HG02938 (cell line): Measurements from ENCODE around the gene CASS4.

Source experiments
- ATAC-seq: cut with Tn5 transposase; IDR thresholded peaks from one replicate; pipeline ENCODE4 v1.9.1; 2021; ENCODE audit warnings: mild to moderate bottlenecking, moderate library complexity; ENCODE audit not compliant: unreplicated experiment

The CASS4 gene

DNA sequence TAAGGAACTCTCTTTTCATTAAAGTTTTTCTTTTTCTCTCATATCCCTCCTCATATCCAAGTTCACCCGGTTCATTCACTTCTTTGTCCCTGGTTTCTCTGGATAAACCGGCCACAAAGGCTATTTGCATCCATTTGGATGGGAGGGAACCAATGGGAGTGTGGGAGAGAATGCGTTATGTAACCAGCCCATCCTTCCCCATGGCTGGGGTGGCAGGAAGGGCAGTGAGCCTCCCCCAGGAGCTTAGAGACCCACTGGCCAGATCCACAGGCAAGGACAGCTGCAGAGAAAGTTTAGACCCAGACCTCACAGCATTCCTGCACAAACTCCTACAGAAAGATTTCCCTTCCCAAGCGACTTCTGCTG lies 10.7 kb downstream of the CASS4 start:
- ATAC-seq, result no peak

GRCh38 chr20:56423211-56423610 lies 11.2 kb downstream of the CASS4 start:
- no peak for ATAC-seq

DNA sequence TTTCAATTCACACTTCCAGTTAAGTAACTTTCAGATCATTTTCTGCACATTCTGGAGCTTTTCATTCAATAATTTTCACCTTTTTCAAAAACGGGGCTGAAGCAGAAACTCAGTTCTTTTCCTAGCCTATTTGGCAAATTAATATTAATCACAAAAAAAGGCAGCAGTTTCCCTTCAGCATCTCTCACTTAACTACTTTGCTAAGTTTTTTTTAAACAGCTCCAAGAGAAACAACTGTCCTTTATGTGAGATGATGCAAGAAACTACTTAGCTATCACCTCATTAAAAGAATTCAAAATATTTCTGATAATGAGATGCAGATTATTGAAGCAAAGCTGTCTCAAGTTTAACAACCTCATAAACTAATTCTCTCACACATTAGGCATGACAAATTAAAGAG lies 11.8 kb downstream of the CASS4 start:
- no peak for ATAC-seq

DNA sequence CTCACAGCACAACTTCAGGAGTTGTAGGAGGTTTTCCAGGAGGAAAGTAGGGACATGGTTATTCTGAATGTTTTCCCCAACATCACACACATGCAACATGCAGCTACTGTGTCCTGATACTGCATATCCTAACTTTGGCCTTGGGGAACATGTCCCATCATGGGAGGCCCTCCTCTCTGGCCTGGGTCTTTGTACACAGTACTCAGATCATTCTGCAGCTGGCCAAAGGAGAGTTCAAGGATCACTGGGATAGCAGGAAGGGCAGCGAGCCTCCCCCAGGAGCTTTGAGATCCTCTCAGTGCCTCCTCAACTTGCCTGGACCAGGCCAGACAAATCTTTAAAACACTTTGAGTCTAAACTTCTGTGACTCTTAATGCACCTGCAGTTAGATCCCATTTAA lies 12.9 kb downstream of the CASS4 start:
- ATAC-seq, result no peak

GRCh38 chr20:56426026-56426425 lies 14.0 kb downstream of the CASS4 start:
- ATAC-seq, result no peak

- no peak for ATAC-seq
Observed at GRCh38 chr20:56426926-56427325, 14.9 kb downstream of the CASS4 start.

DNA sequence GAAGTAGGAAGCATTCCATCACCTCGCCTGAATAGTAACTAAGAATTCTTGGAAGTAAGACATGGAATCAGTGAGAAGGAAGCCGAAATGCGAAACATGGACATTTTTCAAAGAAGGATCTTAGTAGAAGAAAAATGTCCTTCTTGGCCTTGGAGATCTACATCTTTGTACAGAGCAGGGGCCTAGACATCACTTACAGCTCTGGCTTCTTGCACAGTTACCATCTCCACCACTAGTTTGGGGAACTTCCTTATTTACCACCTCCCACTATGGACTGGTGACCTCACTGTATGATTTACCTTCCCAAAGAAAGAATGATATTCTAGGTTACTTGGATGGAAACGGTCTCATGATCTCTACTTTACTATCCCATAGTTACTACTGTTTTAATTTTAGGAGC lies 15.7 kb downstream of the CASS4 start:
- no peak for ATAC-seq

GRCh38 chr20:56428410-56428809 lies 16.4 kb downstream of the CASS4 start:
- no peak for ATAC-seq

GRCh38 chr20:56428881-56429280 lies 16.8 kb downstream of the CASS4 start:
- ATAC-seq, result no peak

DNA sequence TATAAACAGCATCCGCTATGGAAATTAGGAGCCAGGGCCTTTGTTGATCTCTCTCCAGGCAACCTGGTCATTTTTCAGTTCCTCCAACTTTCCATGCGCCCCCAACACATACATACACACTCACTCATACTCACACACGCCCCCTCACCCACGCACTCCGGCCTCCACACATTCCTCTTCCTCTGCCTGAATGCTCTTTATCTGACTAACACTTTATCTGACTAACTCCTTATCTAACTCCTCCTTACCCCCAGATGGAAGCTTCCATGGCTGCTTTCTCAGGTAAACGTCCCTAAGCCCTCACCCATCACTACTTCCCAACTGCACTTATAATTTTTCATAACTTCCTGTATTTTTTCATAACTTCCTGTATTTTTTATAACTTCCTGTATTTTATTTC lies 17.4 kb downstream of the CASS4 start:
- no peak for ATAC-seq

- ATAC-seq, result no peak
Observed at GRCh38 chr20:56429941-56430340, 17.9 kb downstream of the CASS4 start.

GRCh38 chr20:56430461-56430860 lies 18.4 kb downstream of the CASS4 start:
- no peak for ATAC-seq

GRCh38 chr20:56430957-56431356 lies 18.9 kb downstream of the CASS4 start:
- ATAC-seq, result no peak

DNA sequence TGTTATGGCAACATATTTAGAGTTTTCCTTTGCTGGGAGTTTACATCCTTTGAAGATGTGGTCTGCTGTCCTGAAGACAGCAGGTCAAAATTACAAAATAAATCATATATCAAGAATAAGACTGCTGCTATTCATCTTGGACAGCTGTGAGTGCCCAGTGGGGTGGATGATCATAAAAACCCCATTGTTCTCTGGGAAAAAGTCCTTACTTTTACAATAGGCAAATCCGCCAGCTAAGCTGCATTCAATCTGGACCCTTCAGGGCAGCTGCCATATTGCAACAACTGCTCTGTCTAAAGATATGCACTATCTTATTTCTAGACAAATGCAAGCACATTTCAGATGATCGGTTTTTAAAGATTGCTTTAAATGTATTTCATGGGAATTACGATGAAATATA lies 19.4 kb downstream of the CASS4 start:
- no peak for ATAC-seq

DNA sequence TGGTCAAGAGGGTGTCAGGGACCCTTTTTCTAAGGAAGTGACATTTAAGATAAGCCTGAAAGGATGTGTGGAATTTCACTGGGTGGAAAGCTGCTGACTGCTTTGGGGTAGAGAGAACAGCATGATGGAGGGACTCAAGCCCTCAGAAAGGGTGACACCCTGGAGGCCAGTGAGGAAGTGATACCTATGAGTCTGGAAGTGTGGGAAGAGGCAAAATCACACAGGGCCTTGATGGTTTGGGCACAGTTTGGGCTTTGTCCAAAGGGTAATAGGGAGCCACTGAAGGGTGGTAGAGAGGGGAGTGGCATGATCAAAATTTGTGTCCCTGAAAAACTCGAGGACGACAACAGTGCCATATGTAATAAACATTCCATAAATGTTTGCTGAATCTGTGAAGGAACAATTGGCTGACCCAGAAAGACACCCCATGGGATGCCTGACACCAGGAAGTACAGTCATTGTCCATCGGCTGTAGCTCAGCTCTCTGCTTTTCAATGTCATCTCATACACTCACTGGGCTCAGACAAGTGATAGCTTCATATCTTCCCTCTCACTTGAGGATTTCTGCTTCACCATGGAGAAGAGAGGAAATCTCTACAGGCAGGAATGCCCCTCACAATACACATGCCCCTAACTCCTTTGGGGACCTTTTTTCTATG lies 21.3 kb downstream of the CASS4 start:
- ATAC-seq, result no peak

DNA sequence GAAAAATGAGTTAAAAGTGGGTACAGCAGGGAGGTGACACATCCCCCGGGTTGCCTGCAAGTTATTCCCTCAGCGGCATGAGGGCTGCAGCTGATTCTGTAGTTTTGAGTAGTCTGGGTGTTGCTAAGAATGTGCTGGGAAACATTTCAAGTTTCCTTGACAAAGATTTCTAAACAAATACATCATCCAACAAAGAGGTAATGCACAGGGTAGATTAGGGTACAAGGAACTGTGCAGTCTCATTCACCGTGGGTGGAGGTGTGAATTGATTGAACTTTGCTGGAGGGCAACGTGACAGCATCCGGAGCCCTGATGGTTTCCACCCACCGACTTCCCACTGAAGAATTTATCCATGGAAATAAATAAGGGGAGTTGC lies 21.8 kb downstream of the CASS4 start:
- no peak for ATAC-seq

DNA sequence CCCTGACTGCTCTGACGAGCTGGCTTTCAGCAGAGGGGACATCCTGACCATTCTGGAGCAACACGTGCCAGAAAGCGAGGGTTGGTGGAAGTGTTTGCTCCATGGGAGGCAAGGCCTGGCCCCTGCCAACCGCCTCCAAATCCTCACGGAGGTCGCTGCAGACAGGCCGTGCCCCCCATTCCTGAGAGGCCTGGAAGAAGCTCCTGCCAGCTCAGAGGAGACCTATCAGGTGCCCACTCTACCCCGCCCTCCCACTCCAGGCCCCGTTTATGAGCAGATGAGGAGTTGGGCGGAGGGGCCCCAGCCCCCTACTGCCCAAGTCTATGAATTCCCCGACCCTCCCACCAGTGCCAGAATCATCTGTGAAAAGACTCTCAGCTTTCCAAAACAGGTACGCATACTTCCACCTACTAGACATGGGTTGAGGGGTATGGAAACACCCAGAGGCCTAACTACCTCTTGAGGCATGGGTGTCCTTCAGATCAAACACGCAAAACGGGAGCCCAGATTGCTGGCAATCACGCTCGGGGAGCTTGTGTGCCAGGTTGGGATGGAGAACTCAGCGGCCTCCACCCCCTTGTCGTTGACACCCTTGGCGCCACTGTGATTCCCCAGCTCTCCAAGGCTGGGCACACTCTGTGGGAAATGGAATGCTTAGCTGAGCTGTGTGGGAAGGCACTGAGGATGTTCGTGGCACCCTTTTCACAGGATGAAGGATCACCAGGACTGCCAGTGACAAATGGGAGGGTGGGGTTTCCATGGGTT lies 25.3 kb downstream of the CASS4 start:
- ATAC-seq, result no peak

DNA sequence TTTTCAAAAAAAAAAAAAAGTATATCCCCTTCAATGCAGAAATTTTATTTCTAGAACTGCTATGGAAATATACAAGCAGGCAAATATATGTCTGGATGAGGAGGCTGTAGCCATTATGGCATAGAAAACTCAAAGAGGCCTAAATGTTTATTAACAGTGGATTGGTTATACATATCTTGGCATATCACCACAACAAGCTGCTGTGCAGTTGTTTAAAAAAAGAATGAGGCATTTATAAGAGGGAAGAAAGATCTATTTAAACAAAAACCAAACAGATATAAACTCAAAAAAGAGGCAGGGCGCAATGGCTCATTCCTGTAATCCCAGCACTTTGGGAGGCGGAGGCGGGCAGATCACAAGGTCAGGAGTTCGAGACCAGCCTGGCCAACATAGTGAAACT lies 26.2 kb downstream of the CASS4 start:
- no peak for ATAC-seq

GRCh38 chr20:56439771-56440291 lies 27.8 kb downstream of the CASS4 start:
- no peak for ATAC-seq

GRCh38 chr20:56440346-56441007 lies 28.4 kb downstream of the CASS4 start:
- no peak for ATAC-seq

DNA sequence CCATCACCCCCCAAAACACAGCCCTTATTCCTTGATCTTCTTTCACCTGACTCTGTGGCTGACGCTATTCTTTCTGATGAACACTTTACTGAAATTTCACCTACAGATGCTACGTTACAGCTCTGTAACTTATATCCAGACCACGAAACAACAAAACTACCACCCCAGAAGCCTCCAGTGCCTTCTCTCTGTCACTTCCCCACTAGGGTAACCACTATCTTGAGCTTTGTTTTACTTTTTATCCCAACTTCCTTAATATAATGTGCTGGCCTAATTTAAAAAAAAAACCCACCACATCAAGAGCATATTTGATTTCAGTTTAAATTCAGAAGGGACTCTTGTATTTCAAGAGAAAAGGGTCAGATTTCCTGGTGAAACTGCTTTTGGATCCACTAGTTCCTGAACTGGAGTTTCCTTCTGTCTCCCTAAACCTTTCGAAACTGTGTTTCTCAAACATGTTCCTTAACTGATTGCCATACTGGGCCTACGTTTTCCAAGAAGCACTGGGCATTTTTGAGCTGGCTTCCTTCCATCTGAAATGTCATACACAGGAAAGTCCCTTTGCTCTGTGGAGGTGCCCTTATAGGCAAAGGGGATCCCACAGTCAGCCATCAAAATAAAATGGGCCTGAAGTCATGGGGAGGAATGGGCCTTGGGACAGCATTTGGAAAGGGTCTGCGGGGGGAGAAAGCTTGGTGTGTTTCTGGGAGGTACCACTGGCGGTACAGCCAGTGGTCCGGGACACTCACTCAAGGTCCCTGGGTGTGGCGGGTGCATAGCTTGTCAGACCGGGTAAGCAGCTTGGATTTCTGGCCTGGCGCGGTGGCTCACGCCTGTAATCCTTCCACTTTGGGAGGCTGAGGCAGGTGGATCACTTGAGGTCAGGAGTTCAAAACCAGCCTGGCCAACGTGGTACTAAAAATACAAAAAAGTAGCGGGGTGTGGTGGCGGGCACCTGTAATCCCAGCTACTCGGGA lies 30.6 kb downstream of the CASS4 start:
- ATAC-seq, result no peak
